Measurements from ENCODE around the gene RAD51D.

- TF ChIP-seq ZFP30 (CRISPR knock-in tag; IDR thresholded peaks at IDR 0.05), result no peak
- no peak for TF ChIP-seq ZNF565 (CRISPR knock-in tag; conservative IDR thresholded peaks at IDR 0.05; ENCODE audit: low read depth)
- no peak for TF ChIP-seq PATZ1 (CRISPR knock-in tag; IDR thresholded peaks at IDR 0.05; ENCODE audit: borderline replicate concordance)
- TF ChIP-seq POU6F1 (CRISPR knock-in tag; IDR thresholded peaks at IDR 0.05; ENCODE audit: borderline replicate concordance, low read depth), result no peak
- TF ChIP-seq ZNF8 (CRISPR knock-in tag; IDR thresholded peaks at IDR 0.05), result no peak
- TF ChIP-seq CSDC2 (CRISPR knock-in tag; IDR thresholded peaks at IDR 0.05), result no peak
These were observed 37.5 kb downstream of the RAD51D start for GRCh38 chr17:35082073-35082657.
